TTC549 (cell line): ENCODE measurements around the gene KSR1.
"Not testable (repeated sequence)": the region's sequence is repeated elsewhere in the genome, so short reads cannot be mapped to it uniquely, and the experiment has no call there.

Experiments
- FAIRE-seq: peaks from 2 replicates; lab custom pipeline; 2012; peaks lifted over from hg19 to GRCh38; lab: Jason Lieb, UNC

KSR1 gene

DNA sequence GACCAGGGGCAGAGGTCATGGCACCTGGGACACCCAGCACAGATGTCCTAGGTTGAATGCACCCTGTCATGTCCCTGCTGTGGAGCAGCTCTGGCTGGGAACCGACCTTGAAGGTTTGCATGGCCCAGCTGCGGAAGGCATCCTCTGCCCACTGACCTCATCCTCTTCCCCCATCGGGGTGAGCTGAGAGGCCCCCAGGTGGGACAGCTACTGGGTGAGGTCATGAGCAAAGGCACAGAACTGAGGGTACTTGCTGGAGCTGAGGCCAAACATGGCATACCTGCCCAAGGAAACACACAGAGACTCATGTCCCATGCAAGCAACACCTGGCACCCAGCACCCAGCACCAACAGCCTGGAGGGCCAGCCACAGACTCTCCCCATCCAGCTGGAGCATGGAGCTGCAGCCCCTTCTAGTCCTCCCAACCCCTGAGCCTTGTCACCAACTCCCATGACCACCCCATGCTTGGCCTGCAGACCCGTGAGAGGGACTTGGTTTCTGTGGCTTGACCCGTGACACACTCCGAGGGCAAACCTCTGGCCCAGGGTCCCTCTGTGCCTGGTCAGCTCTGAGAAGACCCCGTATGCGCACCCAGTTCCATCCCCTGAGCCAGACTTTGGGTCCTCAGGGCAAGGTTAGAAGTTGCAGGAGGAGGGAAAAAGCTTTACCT is 207.8 kb downstream of the KSR1 start:
- FAIRE-seq = no peak

DNA sequence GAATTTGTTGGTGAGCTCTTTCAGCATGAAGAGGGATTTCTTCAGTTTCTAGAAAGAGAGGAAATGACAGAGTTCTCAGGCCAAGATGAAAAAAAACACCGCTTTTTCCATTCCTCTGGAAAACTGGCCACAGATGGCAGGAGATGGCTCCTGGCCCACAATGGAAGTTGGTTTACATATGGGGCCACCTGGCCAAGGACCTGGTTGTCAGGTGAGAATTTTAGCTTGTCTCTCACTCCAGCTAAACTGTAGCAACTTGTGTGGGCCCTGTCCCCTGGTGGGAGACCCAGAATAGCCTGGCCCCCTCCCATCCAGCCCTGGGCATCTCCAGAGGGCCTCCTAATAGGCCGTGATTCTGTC is 208.3 kb downstream of the KSR1 start:
- FAIRE-seq = no peak

DNA sequence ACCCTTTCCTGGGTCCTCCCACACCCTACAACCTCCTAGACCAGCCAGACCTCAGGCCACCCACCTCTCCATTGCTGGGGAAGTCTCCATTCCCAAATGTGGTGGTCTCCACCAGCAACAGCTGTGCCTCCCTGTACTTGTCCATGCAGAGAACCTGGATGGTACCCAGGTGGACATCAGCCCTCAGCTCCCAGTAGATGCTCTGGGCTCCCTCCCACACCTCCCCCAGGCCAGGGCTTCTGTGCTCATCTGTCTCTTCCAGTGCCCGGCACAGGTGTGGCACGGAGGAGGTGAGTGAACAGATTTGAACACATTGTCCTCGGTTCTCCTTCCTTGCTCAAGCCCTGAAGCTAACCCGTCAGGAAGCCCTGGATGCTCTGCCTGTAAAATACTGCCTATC is 209.3 kb downstream of the KSR1 start:
- no peak for FAIRE-seq

DNA sequence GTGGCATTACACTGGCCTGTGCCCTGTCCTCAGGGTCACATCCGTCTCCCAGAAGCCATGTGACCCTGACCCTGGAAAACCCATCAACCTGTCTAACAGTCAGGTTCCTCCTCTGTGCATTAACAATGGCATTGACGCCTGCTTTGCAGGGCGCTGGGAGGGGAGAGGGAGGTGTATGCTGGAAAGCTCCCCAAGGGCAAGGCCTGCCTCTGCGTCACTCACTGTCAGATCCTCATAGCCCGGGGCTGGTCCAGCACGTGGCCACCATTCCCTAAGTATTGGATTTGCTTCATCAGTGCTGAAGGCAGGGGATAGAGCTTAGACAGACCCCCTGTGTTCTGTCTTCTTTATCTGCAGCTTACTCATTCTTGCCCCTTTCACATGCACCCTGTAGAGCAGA is 210.0 kb downstream of the KSR1 start:
- not testable (repeated sequence) for FAIRE-seq

DNA sequence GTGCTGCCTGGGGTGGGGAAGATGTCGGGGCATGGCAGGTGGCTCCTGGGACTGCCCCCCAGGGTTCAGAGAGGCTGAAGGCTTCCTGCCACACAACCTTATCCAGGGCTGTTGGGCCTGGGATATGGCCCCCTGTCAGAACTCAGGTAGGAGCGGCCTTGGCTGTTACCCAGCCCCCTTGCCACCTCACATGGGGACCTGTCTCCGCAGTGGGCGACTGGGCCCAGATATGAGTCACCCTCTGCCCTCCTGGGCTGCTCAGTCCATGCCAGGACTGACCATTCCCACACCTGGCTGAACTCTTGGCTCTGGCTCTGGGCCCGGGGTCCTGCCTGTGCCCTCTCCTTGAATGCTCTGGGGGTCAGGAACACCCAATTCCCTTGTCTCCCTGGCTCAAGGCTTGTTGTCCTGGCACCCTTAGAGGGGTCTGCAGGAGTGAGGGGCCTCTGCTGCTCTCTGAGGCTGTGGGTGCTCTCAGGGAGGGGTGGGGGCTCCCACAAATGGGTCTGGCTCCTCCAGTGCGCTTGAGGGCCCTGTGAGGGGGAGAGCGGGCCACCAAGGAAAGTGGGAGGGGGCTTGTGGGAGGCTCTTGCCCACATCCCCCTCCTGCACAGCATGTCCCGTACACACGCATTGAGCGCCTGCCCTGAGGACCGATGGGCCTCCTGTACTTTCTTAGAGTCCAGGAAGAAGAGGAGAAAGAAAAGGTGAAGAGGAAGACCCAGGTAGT is 210.7 kb downstream of the KSR1 start:
- no peak for FAIRE-seq

DNA sequence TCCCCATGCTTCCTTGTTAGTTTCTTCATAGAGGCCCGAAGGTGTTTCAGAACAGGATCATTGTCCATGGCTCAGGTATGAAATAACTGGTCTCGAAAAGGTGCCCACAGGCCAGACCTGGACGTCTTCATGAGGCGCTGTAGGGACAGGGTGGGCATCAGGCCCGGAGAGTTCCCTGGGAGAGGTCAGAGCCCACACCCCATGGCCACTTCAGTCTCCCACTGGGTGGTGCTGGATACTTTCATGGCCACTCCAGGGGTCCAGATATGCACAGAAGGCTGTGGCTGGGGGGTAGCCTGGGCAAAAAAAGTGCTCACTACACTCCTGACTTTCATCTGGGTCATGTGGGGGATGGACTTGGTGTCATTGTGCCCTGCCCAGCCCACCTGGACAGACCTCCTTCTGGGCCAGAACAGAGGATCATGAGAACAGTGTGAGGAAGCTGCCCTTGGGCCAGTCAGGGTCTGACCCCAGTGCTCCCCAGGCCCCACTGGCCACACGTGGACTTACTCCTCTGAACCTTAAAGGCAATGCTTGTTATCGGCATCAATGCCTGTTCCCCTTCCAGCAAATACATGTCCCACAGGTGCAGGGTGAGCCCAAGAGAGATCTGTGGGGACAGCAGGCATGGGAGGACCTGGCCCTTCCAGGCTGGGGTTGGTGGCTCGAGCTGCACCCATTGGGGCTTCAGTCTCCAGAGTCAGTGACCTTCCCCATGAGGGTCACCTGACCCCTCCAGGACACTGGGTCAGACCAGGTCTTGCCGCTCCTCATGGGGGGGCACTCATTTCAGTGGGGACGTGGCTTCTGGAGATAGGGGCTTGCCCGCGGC is 211.6 kb downstream of the KSR1 start:
- FAIRE-seq = no peak

DNA sequence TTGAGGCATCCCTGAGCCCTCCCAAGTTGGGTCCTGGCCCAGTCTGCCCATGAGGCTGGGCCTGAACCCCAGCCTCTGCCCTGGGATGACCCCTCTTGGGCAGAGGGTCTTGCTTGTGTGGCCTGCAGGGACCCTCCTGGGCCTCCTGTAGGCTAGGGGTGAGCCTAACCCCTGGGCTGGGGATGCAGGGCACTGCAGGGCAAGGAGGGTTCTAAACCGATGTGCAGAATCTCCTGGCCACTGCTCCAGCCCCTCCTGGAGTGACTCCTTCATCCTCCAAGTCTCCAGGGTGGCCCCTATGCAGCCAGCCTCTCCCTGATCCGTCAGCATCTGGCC is 212.2 kb downstream of the KSR1 start:
- no peak for FAIRE-seq

DNA sequence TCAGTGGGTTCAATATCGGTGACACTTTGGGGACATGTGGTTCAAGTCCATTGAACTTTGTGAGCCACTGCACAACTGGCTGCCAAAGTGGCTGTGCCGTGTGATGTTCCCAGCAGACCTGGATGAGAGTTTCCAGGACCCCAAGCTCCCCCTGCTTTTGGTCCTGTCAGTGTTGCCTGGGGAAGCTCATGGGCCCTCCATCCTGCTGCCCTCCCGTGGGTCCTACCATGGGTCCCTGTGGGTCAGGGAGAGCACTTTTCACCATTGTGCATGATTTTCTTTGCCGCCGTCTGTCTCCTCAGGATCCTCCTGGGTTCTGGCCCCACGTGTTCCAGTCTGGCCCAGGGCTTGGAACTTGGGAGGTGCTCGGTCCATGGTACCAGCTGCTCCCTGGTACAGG is 212.9 kb downstream of the KSR1 start:
- FAIRE-seq = no peak

DNA sequence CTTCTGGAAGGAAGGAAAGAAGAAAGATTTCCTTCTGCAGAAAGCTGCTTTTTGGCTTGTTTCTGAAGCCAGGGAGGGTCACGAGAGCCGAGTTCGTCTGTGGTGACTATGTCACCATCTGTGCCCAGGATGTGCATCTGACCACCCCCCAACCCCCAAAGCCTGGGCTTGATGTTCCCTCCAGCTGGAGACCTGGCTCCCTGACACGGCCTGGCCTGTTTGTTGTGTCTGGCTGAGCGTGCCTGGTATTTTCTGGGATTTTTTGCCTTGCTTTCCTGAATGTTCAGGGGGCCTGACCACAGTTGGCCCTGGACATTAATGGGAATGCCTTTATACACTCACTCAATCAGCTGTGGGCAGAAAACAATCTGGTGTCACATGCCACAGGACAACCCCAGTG is 213.6 kb downstream of the KSR1 start:
- no peak for FAIRE-seq

DNA sequence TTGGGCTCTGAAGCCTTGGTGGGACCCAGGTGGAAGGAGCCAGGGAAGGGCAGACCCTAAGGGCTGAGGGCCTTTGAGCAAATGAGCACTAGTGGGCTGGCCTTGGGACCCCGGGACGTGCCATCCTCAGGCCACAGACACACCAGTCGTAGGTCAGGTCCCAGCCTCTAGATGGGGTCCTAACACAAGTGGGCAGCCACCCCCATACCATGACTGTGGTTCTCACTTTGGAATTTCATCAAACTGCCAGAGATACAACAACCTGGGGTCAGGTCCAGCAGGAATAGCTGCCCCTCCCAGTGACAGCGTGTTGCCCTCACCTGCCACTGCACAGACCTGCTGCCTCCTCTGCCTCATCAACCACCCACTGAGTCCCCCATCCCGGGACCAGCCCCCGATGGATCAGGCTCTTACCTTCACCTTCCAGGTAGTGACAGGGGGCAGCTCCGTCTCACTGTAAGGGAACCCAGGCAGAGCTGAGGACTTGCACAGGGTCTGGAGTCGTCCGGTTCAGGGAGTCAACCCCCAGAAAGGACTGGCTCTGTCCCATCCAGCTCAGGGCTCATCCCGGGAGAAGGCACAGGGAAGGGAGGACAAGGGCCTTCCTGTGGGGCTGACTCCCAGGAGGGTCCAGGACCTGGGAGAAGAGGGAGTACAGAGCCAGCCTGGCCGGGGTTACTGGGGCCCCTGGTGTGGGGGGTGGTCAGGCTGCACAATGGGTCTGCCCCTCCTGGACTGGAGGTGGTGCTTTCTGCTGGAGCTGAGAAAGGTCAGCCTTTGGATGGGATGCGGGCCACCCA is 214.7 kb downstream of the KSR1 start:
- FAIRE-seq = no peak

DNA sequence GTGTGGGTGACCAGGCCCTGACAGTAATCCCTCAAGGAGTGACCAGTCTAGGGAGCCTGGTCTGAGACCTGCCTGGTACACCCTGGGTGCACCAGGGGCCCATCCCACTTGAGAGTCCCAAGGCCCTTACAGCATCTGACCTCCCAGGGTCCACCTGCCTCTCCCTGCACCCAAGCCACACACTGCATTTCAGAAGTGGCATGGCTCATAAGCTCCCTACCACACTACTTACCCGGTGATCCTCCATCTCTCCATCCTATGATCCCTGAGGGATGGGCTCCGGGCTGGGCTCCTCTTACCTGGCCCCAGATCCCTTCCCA is 215.3 kb downstream of the KSR1 start:
- no peak for FAIRE-seq

DNA sequence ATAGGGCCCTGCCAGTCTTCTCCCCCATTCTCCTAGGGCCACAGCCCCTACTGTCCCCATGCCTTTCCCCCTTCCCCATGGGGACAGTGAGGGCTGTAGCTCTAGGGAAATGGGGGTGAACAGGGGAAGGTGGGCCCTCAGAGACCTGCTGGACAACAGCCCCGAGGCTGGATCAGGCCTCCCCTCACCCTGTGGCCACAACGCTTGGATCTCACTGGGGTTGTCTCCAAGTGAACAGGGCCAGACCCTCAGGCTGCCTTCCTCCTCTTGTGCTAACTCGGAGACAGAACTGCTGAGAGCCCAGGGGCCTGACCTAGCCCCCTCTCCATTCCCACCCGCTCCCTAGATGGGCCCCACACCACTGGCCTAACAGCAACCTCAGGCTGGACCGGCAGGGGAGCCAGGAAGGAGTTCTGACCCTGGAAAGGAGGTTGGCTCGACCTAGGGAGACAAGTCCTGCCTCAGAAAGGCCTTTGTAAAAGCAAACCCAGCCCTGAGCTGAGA is 215.8 kb downstream of the KSR1 start:
- FAIRE-seq = not testable (repeated sequence)

DNA sequence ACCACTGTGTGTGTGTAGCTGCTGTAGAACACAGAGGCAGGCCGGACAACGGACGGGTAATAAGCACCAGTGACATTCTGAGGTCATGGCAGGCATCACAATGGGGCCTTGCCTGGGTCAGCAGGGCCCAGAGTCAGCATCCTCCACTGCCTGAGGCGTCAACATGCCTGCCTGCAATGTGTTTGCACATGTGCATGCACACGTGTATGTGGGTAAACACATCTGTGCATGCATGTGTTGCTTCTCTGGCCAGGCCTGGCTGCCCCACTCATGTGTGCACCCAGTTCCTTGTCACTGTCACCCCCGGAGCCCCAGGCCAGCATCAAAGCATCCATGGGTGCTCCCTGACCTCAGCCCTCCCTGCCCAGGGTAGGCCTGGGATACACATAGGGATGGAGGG is 218.1 kb downstream of the KSR1 start:
- FAIRE-seq = no peak
